Stomach smooth muscle (tissue), 2 donors: ENCODE measurements around the gene TBC1D2.

Source experiments
- H3K27ac ChIP-seq: one replicate; pipeline ENCODE4 v1.7.0; 2013; ENCODE audit warnings: mild to moderate bottlenecking, low read length, inconsistent platforms
- H3K27me3 ChIP-seq, 2 donors: one replicate each; pipeline ENCODE4 v1.7.0; 2013; ENCODE audit warnings: low read length in 2 of 2; ENCODE audit not compliant: insufficient read depth in 2 of 2, control insufficient read depth in 1 of 2
- H3K36me3 ChIP-seq, 2 donors: one replicate each; pipeline ENCODE4 v1.7.0; 2013; ENCODE audit warnings: low read length in 2 of 2; ENCODE audit not compliant: control insufficient read depth in 2 of 2, insufficient read depth in 2 of 2
- H3K4me1 ChIP-seq: one replicate; pipeline ENCODE4 v1.7.0; 2013; ENCODE audit warnings: low read length; ENCODE audit not compliant: control insufficient read depth, insufficient read depth
- H3K4me3 ChIP-seq, 2 donors: one replicate each; pipeline ENCODE4 v1.7.0; 2013; ENCODE audit warnings: low read length in 2 of 2
- H3K9ac ChIP-seq, 2 donors: one replicate each; pipeline ENCODE4 v1.7.0; 2013; ENCODE audit warnings: low read length in 2 of 2, mild to moderate bottlenecking in 1 of 2
- H3K9me3 ChIP-seq, 2 donors: one replicate each; pipeline ENCODE4 v1.7.0; 2013; ENCODE audit warnings: low read length in 2 of 2; ENCODE audit not compliant: control insufficient read depth in 2 of 2
- donor health status: healthy.
- donor health status: Pancreatic carcinoma.

Gene TBC1D2, protein sequence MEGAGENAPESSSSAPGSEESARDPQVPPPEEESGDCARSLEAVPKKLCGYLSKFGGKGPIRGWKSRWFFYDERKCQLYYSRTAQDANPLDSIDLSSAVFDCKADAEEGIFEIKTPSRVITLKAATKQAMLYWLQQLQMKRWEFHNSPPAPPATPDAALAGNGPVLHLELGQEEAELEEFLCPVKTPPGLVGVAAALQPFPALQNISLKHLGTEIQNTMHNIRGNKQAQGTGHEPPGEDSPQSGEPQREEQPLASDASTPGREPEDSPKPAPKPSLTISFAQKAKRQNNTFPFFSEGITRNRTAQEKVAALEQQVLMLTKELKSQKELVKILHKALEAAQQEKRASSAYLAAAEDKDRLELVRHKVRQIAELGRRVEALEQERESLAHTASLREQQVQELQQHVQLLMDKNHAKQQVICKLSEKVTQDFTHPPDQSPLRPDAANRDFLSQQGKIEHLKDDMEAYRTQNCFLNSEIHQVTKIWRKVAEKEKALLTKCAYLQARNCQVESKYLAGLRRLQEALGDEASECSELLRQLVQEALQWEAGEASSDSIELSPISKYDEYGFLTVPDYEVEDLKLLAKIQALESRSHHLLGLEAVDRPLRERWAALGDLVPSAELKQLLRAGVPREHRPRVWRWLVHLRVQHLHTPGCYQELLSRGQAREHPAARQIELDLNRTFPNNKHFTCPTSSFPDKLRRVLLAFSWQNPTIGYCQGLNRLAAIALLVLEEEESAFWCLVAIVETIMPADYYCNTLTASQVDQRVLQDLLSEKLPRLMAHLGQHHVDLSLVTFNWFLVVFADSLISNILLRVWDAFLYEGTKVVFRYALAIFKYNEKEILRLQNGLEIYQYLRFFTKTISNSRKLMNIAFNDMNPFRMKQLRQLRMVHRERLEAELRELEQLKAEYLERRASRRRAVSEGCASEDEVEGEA

DNA sequence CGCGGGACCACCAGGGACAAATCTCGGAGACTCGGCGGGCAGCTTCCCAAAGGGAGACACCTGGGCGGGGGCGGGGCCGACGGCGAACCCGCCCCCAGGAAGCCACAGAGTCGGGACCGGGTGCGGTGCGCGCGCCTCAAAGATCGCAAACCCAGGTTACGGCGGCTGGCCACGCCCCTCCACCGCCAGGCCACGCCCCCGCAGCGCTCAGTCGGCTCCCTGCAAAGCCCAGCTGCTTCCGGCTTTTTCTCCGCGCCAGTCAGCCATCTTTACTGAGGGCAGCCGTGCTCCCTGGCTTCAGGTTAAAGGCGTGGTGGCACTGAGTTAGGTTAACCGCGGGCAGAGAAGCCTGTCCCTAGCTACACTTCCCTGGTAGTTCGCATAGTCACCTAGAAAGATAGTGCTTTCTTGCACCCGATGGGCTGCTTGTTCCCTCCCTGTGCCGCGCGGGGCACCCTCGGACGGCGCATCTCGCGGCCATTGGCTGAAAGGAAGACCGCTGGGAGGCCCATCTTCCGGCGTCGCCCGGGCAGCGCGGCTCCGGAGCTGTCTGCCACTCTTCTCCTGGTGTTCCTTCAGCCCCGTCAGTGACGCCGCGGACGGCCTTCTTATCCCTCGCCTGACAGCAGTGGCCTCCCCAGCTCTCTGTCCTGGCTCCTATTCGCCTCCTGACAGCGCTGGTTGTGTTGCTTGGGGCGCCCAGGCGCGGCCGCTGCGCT is at the start of gene TBC1D2:
Gene TBC1D2, minus strand, starts transcription at position 72 of the 719 bp plus-strand sequence. CDS start 108 bp downstream, outside the sequence.
- H3K27ac ChIP-seq: peak within 1 kb of the TSS; percentile 92
- H3K9ac ChIP-seq: peak within 1 kb of the TSS; percentile 89 to 92
- H3K27me3 ChIP-seq: no peaks in the 10 kb centered on the region
- peaks cover 16% of the 10 kb centered on the region for H3K4me1 ChIP-seq
- peaks cover 0 to 3% of the 10 kb centered on the region in 2 donors for H3K36me3 ChIP-seq
- peak within 1 kb of the TSS; percentile 85 to 93 for H3K4me3 ChIP-seq
- H3K9me3 ChIP-seq: no peaks in the 10 kb centered on the region

DNA sequence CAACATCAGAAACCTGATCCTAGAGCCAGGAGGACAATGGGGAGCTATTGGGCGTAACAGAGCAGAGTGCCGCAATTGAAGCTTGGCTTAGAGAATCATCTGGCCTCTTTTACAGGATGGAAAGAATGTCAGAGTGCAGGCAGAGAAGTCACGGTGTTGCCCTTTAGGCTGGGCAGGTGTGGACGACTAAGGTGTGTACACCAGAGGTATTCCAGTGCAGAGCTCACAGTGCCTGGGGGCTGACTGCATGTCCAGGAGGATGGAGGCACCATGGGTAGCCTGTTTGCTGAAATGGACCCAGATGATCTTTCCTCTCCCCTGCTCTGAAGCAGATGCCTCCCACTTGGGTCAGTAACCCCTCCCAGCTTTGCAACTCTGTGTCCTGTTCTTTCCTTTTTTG is 48.9 kb upstream of the TBC1D2 start:
- Histone ChIP-seq H3K9ac (no peak overlapping the region), H3K9me3 (no peaks in the 10 kb centered on the region), H3K4me3 (no peak overlapping the region), H3K27me3 (peaks cover 0 to 2% of the 10 kb centered on the region in 2 donors), H3K4me1 (no peaks in the 10 kb centered on the region), H3K36me3 (no peaks in the 10 kb centered on the region), H3K27ac (no peak overlapping the region)

DNA sequence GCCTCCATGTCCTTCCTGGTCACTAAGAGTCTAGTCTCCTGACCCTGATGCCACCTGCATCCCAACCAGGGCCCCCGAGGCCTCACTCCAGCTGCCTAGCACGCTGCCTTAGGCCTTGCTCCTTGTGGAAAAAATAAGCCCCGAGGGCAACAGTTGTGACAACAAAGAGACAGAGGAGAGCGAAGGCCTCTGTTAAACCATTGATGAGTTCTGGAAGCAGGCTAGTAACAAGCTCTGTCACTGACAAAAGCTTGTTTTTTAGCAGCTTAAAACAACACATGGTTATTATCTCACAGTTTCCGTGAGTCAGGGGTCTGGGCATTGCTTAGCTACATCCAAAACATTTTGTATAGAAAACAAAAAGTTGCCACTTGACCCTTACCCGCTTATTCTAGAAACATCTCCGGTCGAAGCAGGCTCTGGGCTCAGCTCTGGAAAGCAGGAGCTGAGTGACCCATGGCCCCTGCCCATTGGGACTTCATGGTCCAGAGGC is 48.2 kb upstream of the TBC1D2 start:
- Histone ChIP-seq H3K4me1 (no peaks in the 10 kb centered on the region), H3K9me3 (no peaks in the 10 kb centered on the region), H3K36me3 (no peaks in the 10 kb centered on the region), H3K27me3 (peaks cover 2% of the 10 kb centered on the region in 2 donors), H3K9ac (no peak overlapping the region), H3K4me3 (no peak overlapping the region), H3K27ac (no peak overlapping the region)

DNA sequence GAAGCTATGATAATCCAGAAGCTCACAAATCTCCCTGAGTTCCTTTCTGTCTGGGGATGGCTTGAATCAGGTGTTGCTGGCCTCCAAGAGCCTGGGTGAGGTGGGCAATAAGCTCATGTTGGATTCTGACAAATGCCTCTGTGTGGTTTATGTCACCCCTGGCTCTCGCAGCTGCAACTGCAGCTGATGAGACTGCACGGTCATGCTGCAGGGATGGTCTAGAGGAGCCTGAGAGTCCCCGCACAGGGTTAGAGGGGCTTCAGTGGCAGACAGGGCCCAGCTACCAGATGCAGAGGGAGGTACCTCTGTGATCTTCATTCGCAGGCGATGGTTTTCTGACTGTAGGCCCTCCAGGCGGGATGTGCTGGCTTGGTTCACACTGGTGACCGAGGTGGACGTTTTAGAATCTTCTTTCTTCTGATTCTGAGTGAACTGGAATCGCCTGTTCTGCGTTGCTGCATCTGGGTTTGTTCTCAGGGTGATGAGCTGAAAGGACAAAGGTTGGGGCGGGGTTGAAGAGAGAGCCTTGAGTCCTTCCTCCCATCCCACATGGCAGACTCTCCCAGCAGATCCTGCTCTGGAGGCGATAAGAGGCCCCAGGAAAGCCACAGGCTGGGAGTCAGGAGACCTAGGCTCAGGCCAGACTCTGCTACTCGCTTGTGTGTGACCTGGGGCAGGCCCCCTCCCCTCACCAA is 47.6 kb upstream of the TBC1D2 start:
- Histone ChIP-seq H3K9me3 (no peaks in the 10 kb centered on the region), H3K9ac (no peak overlapping the region), H3K36me3 (no peaks in the 10 kb centered on the region), H3K4me1 (no peaks in the 10 kb centered on the region), H3K4me3 (no peak overlapping the region), H3K27me3 (peaks cover 2% of the 10 kb centered on the region in 2 donors), H3K27ac (no peak overlapping the region)

DNA sequence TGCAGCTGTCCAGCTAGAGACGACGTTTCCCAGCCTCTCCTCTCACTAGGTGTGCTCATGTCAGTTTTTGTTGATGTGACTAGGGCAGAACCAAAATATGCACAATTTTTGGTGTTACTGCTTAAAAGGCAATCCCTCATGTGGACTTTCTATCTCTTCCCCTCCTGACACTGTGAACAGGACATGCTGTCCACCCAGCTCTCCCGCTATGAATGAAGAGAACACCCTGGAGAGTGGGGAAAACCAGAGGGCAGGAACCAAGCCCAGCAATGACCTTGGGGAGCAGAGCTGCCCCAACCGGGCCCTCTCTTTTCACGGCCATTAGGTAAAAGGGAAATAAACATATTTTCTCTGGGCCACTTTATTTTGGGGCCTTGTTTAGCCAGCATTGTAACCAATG is 46.7 kb upstream of the TBC1D2 start:
- no peak overlapping the region for H3K27ac ChIP-seq
- H3K9me3 ChIP-seq: no peaks in the 10 kb centered on the region
- H3K27me3 ChIP-seq: peaks cover 2% of the 10 kb centered on the region in 2 donors
- H3K4me1 ChIP-seq: no peaks in the 10 kb centered on the region
- no peak overlapping the region for H3K9ac ChIP-seq
- H3K36me3 ChIP-seq: no peaks in the 10 kb centered on the region
- no peak overlapping the region for H3K4me3 ChIP-seq

DNA sequence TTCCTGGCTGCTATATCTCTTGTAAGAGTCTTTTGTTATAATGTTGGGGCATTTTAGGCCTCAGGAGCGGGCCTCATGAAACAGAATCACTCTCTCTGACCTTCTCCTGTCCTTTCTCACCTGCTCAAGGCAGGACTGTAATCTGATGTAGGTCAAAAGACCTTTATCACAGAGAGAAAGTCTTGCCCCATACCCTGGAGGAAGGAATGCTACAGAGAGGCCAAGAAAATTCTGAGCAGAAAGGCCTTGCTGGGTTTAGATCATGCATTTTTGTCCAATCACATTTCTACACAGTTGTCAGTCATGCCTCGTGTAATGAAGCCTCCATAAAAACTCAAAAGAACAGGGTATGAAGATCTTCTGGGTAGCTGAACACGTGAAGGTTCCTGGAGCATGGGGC is 45.2 kb upstream of the TBC1D2 start:
- Histone ChIP-seq H3K4me3 (no peak overlapping the region), H3K27ac (no peak overlapping the region)

DNA sequence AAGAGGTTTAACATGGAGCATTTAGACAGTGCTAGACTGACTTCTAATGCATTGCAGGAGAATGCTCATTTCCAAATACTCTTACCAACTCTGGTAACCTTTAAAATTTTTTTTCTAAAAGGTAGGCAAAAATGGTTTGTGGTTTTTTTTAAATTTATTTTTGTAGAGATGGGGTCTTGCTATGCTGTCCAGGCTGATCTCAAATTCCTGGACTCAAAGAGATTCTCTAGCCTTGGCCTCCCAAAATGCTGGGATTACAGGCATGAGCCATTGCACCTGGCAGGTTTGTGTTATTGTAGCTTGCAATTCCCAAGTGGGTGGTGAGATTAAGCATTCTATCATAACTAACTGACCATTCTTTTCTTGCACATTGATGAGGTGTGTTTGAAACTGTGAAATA is 43.0 kb upstream of the TBC1D2 start:
- no peaks in the 10 kb centered on the region for H3K4me1 ChIP-seq
- no peak overlapping the region for H3K27ac ChIP-seq
- no peak overlapping the region for H3K4me3 ChIP-seq
- no peaks in the 10 kb centered on the region for H3K36me3 ChIP-seq
- no peak overlapping the region for H3K9ac ChIP-seq
- peaks cover 0 to 2% of the 10 kb centered on the region in 2 donors for H3K27me3 ChIP-seq
- H3K9me3 ChIP-seq: no peaks in the 10 kb centered on the region

More for the DNA sequence above, 45.2 kb upstream of the TBC1D2 start:
- no peaks in the 10 kb centered on the region for H3K4me1 ChIP-seq
- no peak overlapping the region for H3K9ac ChIP-seq
- H3K9me3 ChIP-seq: no peaks in the 10 kb centered on the region
- peaks cover 2% of the 10 kb centered on the region in 2 donors for H3K27me3 ChIP-seq
- H3K36me3 ChIP-seq: no peaks in the 10 kb centered on the region

DNA sequence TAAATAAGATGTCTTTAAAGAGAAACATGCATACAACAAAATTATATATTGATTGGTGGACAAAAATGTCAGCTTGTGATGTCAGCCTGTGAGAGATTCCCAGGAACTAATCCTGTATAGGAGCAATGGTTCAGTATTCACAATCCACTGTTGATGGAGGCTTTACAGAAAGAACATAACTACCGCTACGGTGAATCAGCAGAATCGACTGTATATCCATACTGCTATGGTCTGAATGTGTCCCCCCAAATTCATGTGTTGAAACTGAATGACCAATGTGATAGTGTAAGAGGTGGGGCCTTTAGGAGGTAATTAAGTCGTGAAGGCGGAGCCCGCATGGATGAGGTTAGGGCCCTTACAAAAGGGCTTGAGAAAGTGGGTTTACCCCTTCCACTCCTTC is 40.4 kb upstream of the TBC1D2 start:
- Histone ChIP-seq H3K27me3 (peaks cover 0 to 2% of the 10 kb centered on the region in 2 donors), H3K4me1 (no peaks in the 10 kb centered on the region), H3K36me3 (no peaks in the 10 kb centered on the region), H3K4me3 (no peak overlapping the region), H3K27ac (no peak overlapping the region), H3K9me3 (no peaks in the 10 kb centered on the region), H3K9ac (no peak overlapping the region)

DNA sequence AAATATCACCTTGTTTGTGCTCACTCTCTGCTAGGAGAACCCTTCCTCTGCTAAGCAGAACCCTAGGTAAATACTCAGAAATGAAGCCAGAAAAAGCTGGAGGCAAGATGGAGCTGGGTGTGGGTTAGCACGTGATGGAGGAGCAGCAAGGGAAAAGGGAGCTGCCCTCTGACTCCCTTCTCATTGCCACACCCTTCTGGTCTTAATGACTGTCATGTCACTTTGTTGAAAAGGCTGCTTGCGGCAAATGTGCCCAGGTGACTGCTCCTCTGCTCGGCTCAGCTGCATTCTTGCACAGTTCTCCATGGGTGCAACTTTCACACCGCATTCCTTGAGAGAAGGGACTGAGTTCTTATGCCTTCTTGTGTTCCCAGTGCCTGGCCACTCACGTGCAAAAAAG is 36.4 kb upstream of the TBC1D2 start:
- Histone ChIP-seq H3K27me3 (no peaks in the 10 kb centered on the region), H3K9ac (no peak overlapping the region), H3K27ac (no peak overlapping the region), H3K36me3 (no peaks in the 10 kb centered on the region), H3K4me3 (no peak overlapping the region), H3K9me3 (no peaks in the 10 kb centered on the region), H3K4me1 (no peaks in the 10 kb centered on the region)

DNA sequence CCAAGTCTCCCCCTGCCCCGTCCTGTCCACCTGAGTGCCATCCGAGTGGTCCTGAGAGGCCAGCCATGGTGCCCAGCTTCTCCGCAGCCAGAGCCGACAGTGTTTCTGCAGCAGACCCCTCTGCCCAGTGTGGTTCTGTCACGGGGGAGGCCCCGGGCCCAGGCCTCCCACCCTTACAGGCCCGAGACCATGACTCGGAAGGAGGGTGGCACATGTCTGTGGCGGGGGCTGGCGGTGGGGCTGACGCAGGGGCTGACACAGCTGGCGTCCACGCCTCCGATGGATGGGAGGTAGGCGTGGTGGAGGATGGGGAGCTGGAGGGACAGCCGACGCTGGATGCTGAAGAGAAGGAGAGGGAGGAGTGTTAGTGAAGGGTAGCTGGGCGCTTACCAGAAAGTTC is 35.0 kb upstream of the TBC1D2 start:
- Histone ChIP-seq H3K36me3 (no peaks in the 10 kb centered on the region), H3K27ac (no peak overlapping the region), H3K27me3 (peaks cover 0 to 5% of the 10 kb centered on the region in 2 donors), H3K4me1 (no peaks in the 10 kb centered on the region), H3K9me3 (no peaks in the 10 kb centered on the region), H3K4me3 (no peak overlapping the region), H3K9ac (no peak overlapping the region)
